ENCODE measurements around the gene ZNF345. TPM values are rescaled to one million over a fixed set of nuclear protein-coding genes. Genes with fewer than 3 reads are reported as not detected.

Gene ZNF345
- 1 to 10 TPM; 3.0 to 3.6 TPM for total RNA-seq

DNA sequence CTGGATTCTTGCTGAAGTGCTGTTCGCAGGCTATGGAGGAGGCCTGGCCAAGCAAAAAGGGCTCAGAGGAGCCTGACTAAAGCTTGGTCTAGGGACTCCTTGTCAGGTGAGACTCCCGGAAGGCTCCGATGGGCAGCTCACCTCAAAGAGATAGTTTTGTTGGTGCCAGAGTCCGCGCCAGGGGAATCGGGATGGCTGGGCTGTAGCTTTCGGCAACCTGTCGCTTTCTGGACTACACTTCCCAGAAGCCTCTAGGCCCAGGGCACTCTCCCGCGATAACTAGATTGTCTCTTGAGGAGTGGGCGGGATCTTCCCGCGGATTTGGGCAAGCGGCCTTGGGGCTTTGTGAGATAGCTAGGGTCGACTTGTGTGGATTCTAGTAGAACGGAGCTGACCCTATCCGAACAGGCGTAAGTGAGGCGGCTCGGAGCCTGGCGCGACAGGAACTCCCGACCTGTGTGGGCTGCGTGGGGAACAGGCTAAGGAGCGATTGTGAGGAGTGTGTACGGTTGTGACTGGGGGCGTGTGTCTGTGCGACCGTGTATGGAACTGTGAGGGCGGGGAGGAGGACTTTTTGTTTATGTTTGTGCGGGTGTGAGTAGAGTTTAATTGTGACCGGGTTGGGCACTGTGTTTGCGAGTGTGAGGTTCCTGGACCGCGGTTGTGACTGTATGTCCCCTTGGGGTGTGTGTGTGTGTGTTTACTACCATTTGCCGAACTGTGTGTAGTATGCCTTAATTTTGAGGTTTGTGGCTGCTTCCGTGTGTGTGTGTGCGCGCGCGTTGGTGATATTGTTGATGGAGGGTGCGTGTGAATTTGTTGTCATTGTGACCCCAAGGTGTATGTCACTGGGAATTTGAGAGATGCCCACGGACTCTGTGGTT is at the start of gene ZNF345:
ZNF345 (plus strand) TSS at position 318 of the 884 bp plus-strand sequence. CDS start 25,955 bp downstream, outside the sequence.
- Mint-ChIP-seq H3K9me3 (peaks cover 20% of the 10 kb centered on the region), H3K27me3 (ENCODE audit: low read depth) (no peaks in the 10 kb centered on the region), H3K4me1 (ENCODE audit: low read depth) (peaks cover 2% of the 10 kb centered on the region), H3K4me3 (no peak within 1 kb of the TSS), H3K36me3 (ENCODE audit: low read depth) (peaks cover 48% of the 10 kb centered on the region), H3K27ac (no peak within 1 kb of the TSS)
- intact Hi-C loops (cut with micrococcal nuclease) = loop anchor here (1.0 to 10.0 kb wide), 18 partner anchors 12 to 928 kb away; partner anchors contain the start of genes ZFP14, ZNF146, ZNF260 and ZNF382
- peak; percentile 91 for DNase-seq
- CTCF ChIA-PET = interaction anchor here (1.0 kb wide), 1 partner anchor 20 kb away, joined by 3 read pairs; no protein-coding TSS in a partner anchor

DNA sequence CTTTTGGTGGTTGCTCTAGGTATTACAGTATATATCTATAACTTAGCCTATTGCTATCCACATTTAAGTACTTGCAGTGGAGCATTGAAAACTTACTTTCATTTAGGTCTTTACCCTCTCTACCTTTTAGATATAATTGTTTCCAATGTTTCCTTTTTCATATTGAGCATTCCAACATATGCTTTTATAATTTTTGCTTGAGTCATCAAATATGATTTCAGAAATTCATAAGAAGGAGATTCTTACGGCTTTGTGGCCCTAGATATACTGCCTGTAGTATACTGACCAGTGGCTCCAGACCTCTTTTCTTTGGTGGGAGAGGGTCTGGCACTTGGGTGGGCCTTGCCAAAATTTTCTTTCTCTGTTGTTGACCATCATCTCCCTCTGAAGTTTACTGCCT is 45.3 kb upstream of the ZNF345 start:
- H3K27me3 Mint-ChIP-seq (ENCODE audit: low read depth) = no peaks in the 10 kb centered on the region
- no peak for DNase-seq
- no peak overlapping the region for H3K4me3 Mint-ChIP-seq
- intact Hi-C loops (cut with micrococcal nuclease) = no loop called here
- H3K9me3 Mint-ChIP-seq = peaks cover 46% of the 10 kb centered on the region
- peaks cover 56% of the 10 kb centered on the region for H3K36me3 Mint-ChIP-seq (ENCODE audit: low read depth)
- CTCF ChIA-PET = interaction anchor here (0.6 kb wide), 1 partner anchor 425 kb away, joined by 3 read pairs; no protein-coding TSS in a partner anchor
- H3K27ac Mint-ChIP-seq = no peak overlapping the region
- no peaks in the 10 kb centered on the region for H3K4me1 Mint-ChIP-seq (ENCODE audit: low read depth)

DNA sequence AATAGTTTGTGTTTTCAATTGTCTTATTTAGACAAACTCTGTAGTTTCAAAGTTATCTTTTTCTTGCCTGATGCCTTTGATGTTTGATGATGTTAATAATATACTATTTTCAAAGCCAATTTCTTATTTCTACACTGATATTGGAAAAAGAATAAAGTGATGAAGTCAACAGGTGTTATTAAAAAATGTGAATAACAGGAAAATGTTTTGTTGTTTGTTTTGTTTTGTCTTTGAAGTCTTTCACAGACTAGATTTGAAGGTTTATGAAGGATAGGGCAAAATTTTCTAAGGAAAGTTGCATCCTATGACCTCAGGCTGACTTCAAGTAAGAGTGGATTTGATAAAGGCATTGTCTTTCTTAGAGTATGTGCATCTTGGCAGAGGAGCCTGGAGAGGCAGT is 43.6 kb upstream of the ZNF345 start:
- Mint-ChIP-seq H3K4me1 (ENCODE audit: low read depth) (no peaks in the 10 kb centered on the region), H3K27ac (no peak overlapping the region), H3K27me3 (ENCODE audit: low read depth) (no peaks in the 10 kb centered on the region), H3K36me3 (ENCODE audit: low read depth) (peaks cover 58% of the 10 kb centered on the region), H3K9me3 (peaks cover 55% of the 10 kb centered on the region), H3K4me3 (no peak overlapping the region)
- no peak for DNase-seq
- CTCF ChIA-PET = no interaction called here
- intact Hi-C loops (cut with micrococcal nuclease) = no loop called here

DNA sequence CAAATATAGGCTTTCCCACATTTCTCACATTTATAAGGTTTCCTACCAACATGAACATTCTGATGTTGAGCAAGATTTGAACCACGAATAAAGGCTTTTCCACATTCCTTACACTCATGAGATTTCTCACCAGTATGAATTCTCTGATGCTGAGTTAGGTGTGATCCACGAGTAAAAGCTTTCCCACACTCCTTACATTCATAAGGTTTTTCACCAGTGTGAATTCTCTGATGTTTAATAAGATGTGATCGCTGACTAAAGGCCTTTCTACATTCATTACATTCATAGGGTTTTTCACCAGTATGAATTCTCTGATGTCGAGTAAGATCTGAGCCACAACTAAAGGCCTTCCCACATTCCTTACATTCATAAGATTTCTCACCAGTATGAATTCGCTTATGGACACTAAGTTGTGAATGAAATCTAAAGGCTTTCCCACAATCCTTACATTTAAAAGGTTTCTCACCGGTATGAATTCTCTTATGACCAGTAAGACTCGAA is 31.5 kb upstream of the ZNF345 start:
- DNase-seq = no peak
- no peak overlapping the region for H3K27ac Mint-ChIP-seq
- no peaks in the 10 kb centered on the region for H3K27me3 Mint-ChIP-seq (ENCODE audit: low read depth)
- CTCF ChIA-PET = no interaction called here
- intact Hi-C loops (cut with micrococcal nuclease) = no loop called here
- peaks cover 77% of the 10 kb centered on the region for H3K36me3 Mint-ChIP-seq (ENCODE audit: low read depth)
- no peak overlapping the region for H3K4me3 Mint-ChIP-seq
- peaks cover 45% of the 10 kb centered on the region for H3K9me3 Mint-ChIP-seq
- H3K4me1 Mint-ChIP-seq (ENCODE audit: low read depth) = no peaks in the 10 kb centered on the region

DNA sequence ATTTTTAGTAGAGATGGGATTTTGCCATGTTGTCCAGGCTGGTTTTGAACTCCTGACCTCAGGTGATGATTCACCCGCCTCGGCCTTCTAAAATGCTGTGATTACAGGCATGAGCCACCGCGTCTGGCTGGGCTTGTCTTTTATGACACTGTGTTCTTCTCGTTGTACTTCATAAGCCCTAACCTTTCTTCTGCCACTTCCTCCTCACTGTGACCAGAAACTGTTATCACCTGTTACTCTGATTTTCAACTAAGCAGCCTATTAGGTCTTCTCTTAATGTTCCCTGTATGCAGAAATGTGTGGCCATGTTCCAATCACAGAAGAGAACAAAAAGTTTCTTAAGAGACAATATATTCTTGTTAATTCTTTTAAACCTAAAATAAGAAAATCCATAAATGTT is 28.9 kb upstream of the ZNF345 start:
- no peak overlapping the region for H3K4me3 Mint-ChIP-seq
- no peaks in the 10 kb centered on the region for H3K27me3 Mint-ChIP-seq (ENCODE audit: low read depth)
- intact Hi-C loops (cut with micrococcal nuclease) = no loop called here
- no peaks in the 10 kb centered on the region for H3K4me1 Mint-ChIP-seq (ENCODE audit: low read depth)
- CTCF ChIA-PET = no interaction called here
- no peak overlapping the region for H3K27ac Mint-ChIP-seq
- peaks cover 60% of the 10 kb centered on the region for H3K9me3 Mint-ChIP-seq
- no peak for DNase-seq
- peaks cover 82% of the 10 kb centered on the region for H3K36me3 Mint-ChIP-seq (ENCODE audit: low read depth)

DNA sequence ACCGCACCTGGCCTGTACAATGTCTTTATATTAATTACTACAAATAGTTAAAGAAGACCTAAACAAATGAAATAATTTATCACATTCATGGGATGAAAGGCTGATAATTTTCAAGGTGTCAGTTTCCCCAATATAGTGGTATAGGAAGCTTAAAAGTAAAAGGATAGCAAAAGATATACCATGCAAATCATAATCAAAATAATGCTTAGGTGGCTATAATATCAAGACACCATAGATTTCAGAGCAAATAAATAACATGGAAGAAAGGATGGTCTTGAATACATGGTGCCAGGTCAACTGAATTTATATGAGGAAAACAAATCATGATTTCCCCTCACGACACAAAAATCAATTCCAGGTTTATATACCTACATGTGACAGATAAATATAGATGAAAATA is 17.2 kb upstream of the ZNF345 start:
- no peak overlapping the region for H3K27ac Mint-ChIP-seq
- intact Hi-C loops (cut with micrococcal nuclease) = loop anchor here (10.0 kb wide), 1 partner anchor 259 kb away; the partner anchor contains the start of gene ZNF529
- H3K4me3 Mint-ChIP-seq = no peak overlapping the region
- H3K9me3 Mint-ChIP-seq = peaks cover 58% of the 10 kb centered on the region
- H3K4me1 Mint-ChIP-seq (ENCODE audit: low read depth) = no peaks in the 10 kb centered on the region
- CTCF ChIA-PET = interaction anchor here (0.6 kb wide), 1 partner anchor 432 kb away, joined by 7 read pairs; no protein-coding TSS in a partner anchor
- H3K36me3 Mint-ChIP-seq (ENCODE audit: low read depth) = peaks cover 72% of the 10 kb centered on the region
- no peak for DNase-seq
- H3K27me3 Mint-ChIP-seq (ENCODE audit: low read depth) = no peaks in the 10 kb centered on the region

DNA sequence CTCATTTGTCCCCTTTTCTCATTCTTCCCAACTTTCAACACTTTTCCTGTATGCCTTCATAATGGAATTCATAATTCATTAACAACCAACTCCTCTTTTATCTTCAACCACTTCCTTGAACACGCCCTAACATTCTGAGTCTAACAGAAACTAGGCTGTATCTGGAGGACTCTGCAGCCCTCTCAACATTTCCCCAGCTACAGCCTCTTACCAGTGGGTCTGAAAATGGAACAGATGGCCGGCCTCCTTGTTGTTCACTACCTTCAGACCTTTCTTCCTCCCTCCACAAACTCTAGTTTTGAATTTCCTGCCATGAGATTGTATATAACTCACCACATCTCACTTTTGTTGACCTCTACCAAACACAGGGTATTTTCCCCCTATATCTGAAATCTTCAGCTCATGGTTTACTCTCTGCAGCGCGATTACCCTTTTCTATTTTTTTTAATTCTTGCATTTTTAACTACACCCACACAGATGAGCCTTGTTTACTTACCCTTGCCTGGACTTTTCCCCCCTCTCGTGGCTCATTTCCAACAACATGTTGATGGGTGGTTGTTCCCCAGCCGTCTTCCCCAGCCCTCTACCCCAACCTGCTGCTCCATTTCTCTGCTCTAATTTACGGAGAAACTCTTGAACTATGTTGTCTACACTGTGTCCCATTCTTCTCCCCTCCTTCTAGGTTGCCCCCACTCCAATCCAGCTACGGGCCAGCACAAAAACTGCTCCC is 13.3 kb upstream of the ZNF345 start:
- Mint-ChIP-seq H3K27ac (no peak overlapping the region), H3K27me3 (ENCODE audit: low read depth) (no peaks in the 10 kb centered on the region), H3K9me3 (peaks cover 46% of the 10 kb centered on the region), H3K4me1 (ENCODE audit: low read depth) (peaks cover 7% of the 10 kb centered on the region), H3K36me3 (ENCODE audit: low read depth) (peaks cover 57% of the 10 kb centered on the region), H3K4me3 (no peak overlapping the region)
- peak; percentile 13 for DNase-seq
- intact Hi-C loops (cut with micrococcal nuclease) = loop anchor here (5.0 to 10.0 kb wide), 2 partner anchors 240 to 263 kb away; partner anchors contain the start of genes ZNF420 and ZNF529
- CTCF ChIA-PET = no interaction called here

DNA sequence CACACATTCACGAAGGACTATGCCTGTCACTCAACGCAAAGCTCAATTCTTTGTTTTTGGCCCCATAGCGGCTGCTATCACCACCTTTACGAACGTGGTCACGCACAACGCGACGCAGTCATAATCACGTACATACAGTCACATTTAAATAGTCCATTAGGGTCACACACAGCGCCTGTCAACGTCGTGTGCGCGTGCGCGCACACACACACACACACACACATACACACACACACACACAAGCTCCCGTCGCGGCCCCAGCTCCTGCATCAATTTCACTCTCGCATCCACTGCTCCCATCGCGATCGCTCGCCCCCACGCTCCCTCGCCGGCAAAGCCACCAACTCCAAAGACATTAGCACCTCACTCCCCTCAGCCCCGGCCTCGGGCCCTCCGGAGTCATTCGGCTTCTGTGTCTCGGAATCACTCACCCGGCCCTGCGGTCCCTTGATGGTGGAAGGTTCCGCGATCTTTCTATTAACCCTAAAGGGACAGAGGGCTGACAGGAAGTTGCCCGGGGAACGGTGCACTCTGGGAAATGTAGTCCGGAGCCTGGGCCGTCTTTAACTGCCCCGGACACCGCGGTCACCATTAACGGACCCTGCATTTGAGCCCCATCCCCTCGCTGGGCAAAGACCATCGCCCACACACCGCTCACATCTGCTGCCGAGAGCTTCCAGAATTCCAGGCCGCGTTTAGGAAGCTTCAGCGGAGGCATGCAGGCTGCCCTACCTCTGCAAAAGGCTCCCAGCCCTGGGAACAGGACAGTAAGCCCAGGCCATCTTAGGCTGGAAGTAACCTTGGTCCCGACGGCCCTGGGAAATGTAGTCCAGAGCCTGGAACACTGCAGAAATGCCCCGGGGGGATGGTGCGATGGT is 12.5 kb upstream of the ZNF345 start, which contains the start of gene ZNF790:
ZNF790 (minus strand) TSS at position 482 of the 878 bp plus-strand sequence. CDS start 12,768 bp downstream, outside the sequence.
- no peak within 1 kb of the TSS for H3K4me3 Mint-ChIP-seq
- intact Hi-C loops (cut with micrococcal nuclease) = loop anchor here (1.0 to 10.0 kb wide), 6 partner anchors 12 to 310 kb away; partner anchors contain the start of genes ZNF260, ZNF345, ZNF420 and ZNF529
- no peaks in the 10 kb centered on the region for H3K27me3 Mint-ChIP-seq (ENCODE audit: low read depth)
- DNase-seq = peak; percentile 92
- peak within 1 kb of the TSS; percentile 54 for H3K27ac Mint-ChIP-seq
- peaks cover 7% of the 10 kb centered on the region for H3K4me1 Mint-ChIP-seq (ENCODE audit: low read depth)
- H3K36me3 Mint-ChIP-seq (ENCODE audit: low read depth) = peaks cover 58% of the 10 kb centered on the region
- CTCF ChIA-PET = interaction anchor here (0.7 kb wide), 1 partner anchor 9 kb away, joined by 3 read pairs; no protein-coding TSS in a partner anchor
- peaks cover 44% of the 10 kb centered on the region for H3K9me3 Mint-ChIP-seq

DNA sequence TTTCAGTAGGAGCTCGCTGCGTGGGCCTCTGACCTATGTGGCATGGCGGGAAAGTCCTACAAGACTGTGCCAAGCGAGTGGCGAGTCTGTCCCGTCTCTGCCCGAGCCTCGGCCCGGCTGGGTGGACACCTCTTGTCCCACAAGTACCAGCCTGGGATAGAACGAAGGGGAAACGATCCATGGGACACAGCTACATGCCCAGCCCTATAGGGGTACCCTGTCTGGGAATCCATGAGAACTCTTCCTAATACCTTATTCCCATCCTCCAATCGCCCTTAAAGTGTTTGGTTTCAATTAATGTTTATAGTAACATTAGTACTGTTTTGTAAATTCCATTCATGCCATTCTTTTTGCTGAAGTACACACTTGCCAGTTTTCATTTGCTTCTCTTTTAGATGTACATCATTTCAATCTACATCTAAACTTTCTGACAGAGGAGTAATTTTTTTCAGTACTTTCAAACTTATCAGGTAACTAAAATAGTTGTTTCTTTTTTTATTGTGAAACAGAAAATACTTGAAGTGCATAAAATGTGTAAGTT is 11.8 kb upstream of the ZNF345 start:
- CTCF ChIA-PET = interaction anchor here (0.6 to 0.7 kb wide), 2 partner anchors 8 to 11 kb away, joined by 3 read pairs; no protein-coding TSS in a partner anchor
- peaks cover 58% of the 10 kb centered on the region for H3K36me3 Mint-ChIP-seq (ENCODE audit: low read depth)

DNA sequence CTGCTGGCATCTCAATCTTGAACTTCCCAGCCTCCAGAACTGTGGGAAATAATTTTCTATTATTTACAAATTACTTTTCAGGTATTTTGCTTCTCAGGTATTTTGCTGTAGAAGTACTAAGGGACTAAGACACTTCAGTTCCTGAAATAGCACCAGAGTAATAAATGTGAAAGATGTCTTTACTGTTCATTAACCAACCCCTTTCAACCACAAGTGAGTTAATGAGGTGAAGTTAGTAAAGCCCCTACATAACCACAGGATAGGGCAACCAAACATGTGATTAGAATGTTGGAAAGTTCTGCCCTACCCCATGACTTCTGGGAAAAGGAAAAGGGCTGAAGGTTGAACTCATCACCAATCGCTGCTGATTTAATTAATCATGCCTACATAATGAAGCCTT is 2.7 kb upstream of the ZNF345 start:
- Mint-ChIP-seq H3K9me3 (peaks cover 21% of the 10 kb centered on the region), H3K27ac (no peak overlapping the region), H3K4me1 (ENCODE audit: low read depth) (peaks cover 2% of the 10 kb centered on the region), H3K27me3 (ENCODE audit: low read depth) (no peaks in the 10 kb centered on the region), H3K4me3 (no peak overlapping the region), H3K36me3 (ENCODE audit: low read depth) (peaks cover 50% of the 10 kb centered on the region)
- CTCF ChIA-PET = no interaction called here
- no peak for DNase-seq
- intact Hi-C loops (cut with micrococcal nuclease) = no loop called here

More for the DNA sequence above, 11.8 kb upstream of the ZNF345 start:
- no peak for DNase-seq
- Mint-ChIP-seq H3K4me3 (no peak overlapping the region), H3K4me1 (ENCODE audit: low read depth) (peaks cover 7% of the 10 kb centered on the region), H3K27ac (peak overlapping the region; percentile 54), H3K27me3 (ENCODE audit: low read depth) (no peaks in the 10 kb centered on the region), H3K9me3 (peaks cover 43% of the 10 kb centered on the region)
- intact Hi-C loops (cut with micrococcal nuclease) = loop anchor here (1.0 to 10.0 kb wide), 6 partner anchors 11 to 311 kb away; partner anchors contain the start of genes ZNF260, ZNF345, ZNF420 and ZNF529

Data from activated naive CD4-positive, alpha-beta T cell treated with anti-CD3 and anti-CD28 coated beads for 36 hours (primary cell).